ENCODE measurements around the gene LIMA1. TPM values are rescaled to one million over a fixed set of nuclear protein-coding genes. Genes with fewer than 3 reads are reported as not detected.

LIMA1 gene
- total RNA-seq, 1 experiment from 2014 or later, result 48.9 TPM

GRCh38 chr12:50190859-50191258, 92.5 kb downstream of the LIMA1 start:
- Mint-ChIP-seq H3K27me3 (ENCODE audit: unreplicated experiment) (no peaks in the 10 kb centered on the region), H3K4me3 (ENCODE audit: low read depth, unreplicated experiment) (no peak overlapping the region), H3K9me3 (ENCODE audit: low read depth, unreplicated experiment) (no peaks in the 10 kb centered on the region), H3K36me3 (ENCODE audit: insufficient read depth, unreplicated experiment) (no peaks in the 10 kb centered on the region), H3K27ac (ENCODE audit: unreplicated experiment) (no peak overlapping the region), H3K4me1 (ENCODE audit: low read depth, unreplicated experiment) (no peaks in the 10 kb centered on the region)
- DNase-seq, result no peak
- no TSS peak for BruUV-seq (replicated peaks)
- intact Hi-C loops (cut with micrococcal nuclease; ENCODE audit: unreplicated experiment), result no loop called here
- TF ChIP-seq CTCF (IDR thresholded peaks at IDR 0.05; ENCODE audit: unreplicated experiment), result no peak
- CTCF ChIA-PET, result no interaction called here

GRCh38 chr12:50188875-50189575, 94.3 kb downstream of the LIMA1 start:
- no peak for TF ChIP-seq CTCF (IDR thresholded peaks at IDR 0.05; ENCODE audit: unreplicated experiment)
- H3K36me3 Mint-ChIP-seq (ENCODE audit: insufficient read depth, unreplicated experiment), result no peaks in the 10 kb centered on the region
- no peak overlapping the region for H3K27ac Mint-ChIP-seq (ENCODE audit: unreplicated experiment)
- no peak for DNase-seq
- H3K9me3 Mint-ChIP-seq (ENCODE audit: low read depth, unreplicated experiment), result no peaks in the 10 kb centered on the region
- no TSS peak for BruUV-seq (replicated peaks)
- no peaks in the 10 kb centered on the region for H3K27me3 Mint-ChIP-seq (ENCODE audit: unreplicated experiment)
- intact Hi-C loops (cut with micrococcal nuclease; ENCODE audit: unreplicated experiment), result no loop called here
- no peak overlapping the region for H3K4me3 Mint-ChIP-seq (ENCODE audit: low read depth, unreplicated experiment)
- H3K4me1 Mint-ChIP-seq (ENCODE audit: low read depth, unreplicated experiment), result no peaks in the 10 kb centered on the region
- CTCF ChIA-PET, result no interaction called here

- DNase-seq, result no peak
- intact Hi-C loops (cut with micrococcal nuclease; ENCODE audit: unreplicated experiment), result no loop called here
- H3K36me3 Mint-ChIP-seq (ENCODE audit: insufficient read depth, unreplicated experiment), result no peaks in the 10 kb centered on the region
- H3K27me3 Mint-ChIP-seq (ENCODE audit: unreplicated experiment), result no peaks in the 10 kb centered on the region
- CTCF ChIA-PET, result no interaction called here
- TF ChIP-seq CTCF (IDR thresholded peaks at IDR 0.05; ENCODE audit: unreplicated experiment), result no peak
- no peaks in the 10 kb centered on the region for H3K9me3 Mint-ChIP-seq (ENCODE audit: low read depth, unreplicated experiment)
- H3K4me3 Mint-ChIP-seq (ENCODE audit: low read depth, unreplicated experiment), result no peak overlapping the region
- H3K4me1 Mint-ChIP-seq (ENCODE audit: low read depth, unreplicated experiment), result no peaks in the 10 kb centered on the region
- no TSS peak for BruUV-seq (replicated peaks)
- H3K27ac Mint-ChIP-seq (ENCODE audit: unreplicated experiment), result no peak overlapping the region
These were observed 95.0 kb downstream of the LIMA1 start for GRCh38 chr12:50188241-50188781.

GRCh38 chr12:50187084-50187900, 96.0 kb downstream of the LIMA1 start:
- CTCF ChIA-PET, result no interaction called here

More at GRCh38 chr12:50187084-50187900, 96.0 kb downstream of the LIMA1 start:
- BruUV-seq (replicated peaks), result no TSS peak
- intact Hi-C loops (cut with micrococcal nuclease; ENCODE audit: unreplicated experiment), result no loop called here
- no peak overlapping the region for H3K4me3 Mint-ChIP-seq (ENCODE audit: low read depth, unreplicated experiment)
- no peak overlapping the region for H3K27ac Mint-ChIP-seq (ENCODE audit: unreplicated experiment)
- DNase-seq, result no peak
- H3K27me3 Mint-ChIP-seq (ENCODE audit: unreplicated experiment), result no peaks in the 10 kb centered on the region
- no peaks in the 10 kb centered on the region for H3K9me3 Mint-ChIP-seq (ENCODE audit: low read depth, unreplicated experiment)
- H3K4me1 Mint-ChIP-seq (ENCODE audit: low read depth, unreplicated experiment), result peaks cover 6% of the 10 kb centered on the region
- no peak for TF ChIP-seq CTCF (IDR thresholded peaks at IDR 0.05; ENCODE audit: unreplicated experiment)
- H3K36me3 Mint-ChIP-seq (ENCODE audit: insufficient read depth, unreplicated experiment), result peaks cover 6% of the 10 kb centered on the region
